ENCODE data around the gene SLC6A1.

- no peak for TF ChIP-seq CTCF (IDR thresholded peaks at IDR 0.05)
- TF ChIP-seq POLR2A (IDR thresholded peaks at IDR 0.05): no peak
These were observed 22.2 kb downstream of the SLC6A1 start for GRCh38 chr3:11014752-11015151.

Data from heart left ventricle (tissue), 13 donors.